ENCODE results near the gene LARP1.
A peak's percentile ranks its signal among the peaks of the same experiment; 100 is the strongest.

Gene LARP1

DNA sequence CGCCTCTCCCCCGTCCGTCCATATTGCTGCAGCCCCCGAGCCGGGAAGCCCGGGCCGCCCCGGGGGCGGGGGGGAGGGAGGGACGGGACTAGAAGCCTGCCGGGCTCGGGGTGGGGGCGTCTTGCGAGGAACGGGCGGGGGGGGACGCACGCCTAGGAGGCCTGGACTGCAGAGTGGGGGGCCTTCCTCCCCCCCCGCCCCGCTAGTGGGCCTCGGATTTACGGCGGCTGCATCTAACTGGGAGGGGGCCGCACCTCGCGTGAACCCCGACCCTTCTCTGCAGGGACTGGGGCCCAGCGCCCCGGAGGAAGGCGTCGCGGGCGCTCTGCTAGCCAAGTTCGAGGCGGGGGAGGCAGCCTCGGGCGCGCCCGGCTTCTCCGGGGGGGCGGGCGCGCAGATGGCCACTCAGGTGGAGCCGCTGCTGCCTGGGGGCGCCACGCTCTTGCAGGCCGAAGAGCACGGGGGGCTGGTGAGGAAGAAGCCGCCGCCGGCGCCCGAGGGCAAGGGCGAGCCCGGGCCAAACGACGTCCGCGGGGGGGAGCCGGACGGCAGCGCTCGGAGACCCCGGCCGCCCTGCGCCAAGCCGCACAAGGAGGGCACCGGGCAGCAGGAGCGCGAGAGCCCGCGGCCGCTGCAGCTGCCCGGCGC, at the start of gene LARP1:
Gene LARP1 (plus strand): TSS at position 17 of the 648 bp plus-strand sequence. CDS start 381 bp downstream, at position 398.
- H3K4me1 Mint-ChIP-seq, result peaks cover 52% of the 10 kb centered on the region
- peak within 1 kb of the TSS; percentile 94 to 98 for H3K4me3 Mint-ChIP-seq
- H3K27ac Mint-ChIP-seq, result peak within 1 kb of the TSS; percentile 99
- DNase-seq (peak in 1 of 2 donors; percentile 38), ATAC-seq (no peak)
- H3K27me3 Mint-ChIP-seq, result no peaks in the 10 kb centered on the region
- no peaks in the 10 kb centered on the region for H3K9me3 Mint-ChIP-seq

DNA sequence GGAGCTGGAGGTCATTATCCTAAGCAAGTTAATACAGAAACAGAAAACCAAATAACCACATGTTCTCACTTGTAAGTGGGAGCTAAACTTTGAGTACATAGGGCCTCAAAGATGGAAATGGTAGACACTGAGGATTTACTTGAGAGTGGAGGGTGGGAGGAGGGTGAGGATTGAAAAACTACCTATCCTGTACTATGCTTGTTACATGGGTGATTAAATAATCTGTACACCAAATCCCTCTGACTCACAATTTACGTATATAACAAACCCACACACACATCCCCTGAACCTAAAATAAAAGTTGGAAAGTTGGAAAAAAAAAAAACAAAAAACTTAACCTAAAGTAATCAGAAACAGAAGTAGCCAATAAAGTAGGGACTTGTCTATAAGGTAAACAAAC, 48.8 kb upstream of the LARP1 start:
- ATAC-seq (no peak), DNase-seq (no peak)
- no peaks in the 10 kb centered on the region for H3K4me1 Mint-ChIP-seq
- H3K9me3 Mint-ChIP-seq, result no peaks in the 10 kb centered on the region
- no peaks in the 10 kb centered on the region for H3K27me3 Mint-ChIP-seq
- H3K27ac Mint-ChIP-seq, result no peak overlapping the region
- no peak overlapping the region for H3K4me3 Mint-ChIP-seq

DNA sequence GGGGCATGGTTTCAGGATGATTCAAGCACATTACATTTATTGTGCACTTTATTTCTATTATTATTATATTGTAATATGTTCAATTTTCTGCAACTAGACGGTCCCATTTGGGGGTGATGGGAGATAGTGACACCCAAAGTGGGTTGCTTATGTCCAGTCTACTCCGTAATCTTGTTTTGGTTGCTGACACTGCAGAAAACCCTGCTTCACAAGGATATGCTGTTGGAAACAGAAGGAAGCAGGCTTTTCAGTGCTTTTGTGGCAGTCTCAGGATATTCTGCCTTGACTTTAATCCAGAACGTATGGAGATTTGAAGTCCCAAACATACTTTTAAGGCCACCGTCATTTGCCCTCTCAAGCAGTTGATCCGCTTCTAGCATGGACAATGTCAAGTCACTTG, 47.5 kb upstream of the LARP1 start:
- no peaks in the 10 kb centered on the region for H3K4me1 Mint-ChIP-seq
- H3K27me3 Mint-ChIP-seq, result no peaks in the 10 kb centered on the region
- H3K27ac Mint-ChIP-seq, result no peak overlapping the region

DNA sequence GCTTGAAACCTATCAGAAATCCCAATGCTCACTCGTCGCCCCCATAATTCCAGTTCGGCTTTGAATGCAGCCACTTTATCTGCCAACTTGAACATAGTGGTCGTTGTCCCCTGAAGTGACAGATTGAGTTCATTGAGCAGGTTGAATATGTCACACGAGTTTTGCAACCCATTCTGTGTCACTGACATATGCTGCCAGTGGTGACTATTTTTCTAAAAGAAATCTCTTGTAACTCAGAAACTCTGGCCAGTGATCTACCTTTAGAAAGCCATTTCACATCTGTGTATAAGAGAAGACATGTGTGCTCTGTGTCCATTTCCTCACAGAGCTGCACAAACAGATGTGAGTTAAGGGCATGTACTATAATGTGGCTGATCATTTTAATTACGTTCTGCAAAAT, 47.0 kb upstream of the LARP1 start:
- no peaks in the 10 kb centered on the region for H3K9me3 Mint-ChIP-seq
- H3K4me1 Mint-ChIP-seq, result no peaks in the 10 kb centered on the region
- no peak overlapping the region for H3K4me3 Mint-ChIP-seq
- H3K27ac Mint-ChIP-seq, result no peak overlapping the region
- no peak for DNase-seq
- no peak for ATAC-seq
- no peaks in the 10 kb centered on the region for H3K27me3 Mint-ChIP-seq

More for the DNA sequence above, 47.5 kb upstream of the LARP1 start:
- no peak for ATAC-seq
- Mint-ChIP-seq H3K9me3 (no peaks in the 10 kb centered on the region), H3K4me3 (no peak overlapping the region)
- no peak for DNase-seq

DNA sequence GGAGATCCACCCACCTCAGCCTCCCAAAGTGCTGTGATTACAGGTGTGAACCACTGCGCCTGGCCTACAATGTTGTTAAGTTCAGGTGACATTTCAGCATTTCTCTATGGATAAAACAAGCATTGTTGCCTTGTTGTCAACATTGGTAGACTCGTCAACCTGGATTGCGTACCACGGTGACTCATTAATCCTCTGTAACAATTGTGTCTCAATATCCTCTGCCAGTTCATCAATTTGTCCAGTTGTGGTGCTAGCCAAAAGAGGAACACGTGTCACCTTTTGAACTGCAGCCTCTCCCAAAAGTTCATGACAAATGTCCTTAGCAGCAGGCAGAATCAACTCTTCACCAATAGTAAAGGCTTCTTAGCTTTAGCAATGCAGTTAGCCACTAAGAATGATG, 46.3 kb upstream of the LARP1 start:
- no peaks in the 10 kb centered on the region for H3K4me1 Mint-ChIP-seq
- H3K4me3 Mint-ChIP-seq, result no peak overlapping the region
- no peak for ATAC-seq
- DNase-seq, result no peak
- H3K9me3 Mint-ChIP-seq, result no peaks in the 10 kb centered on the region
- no peak overlapping the region for H3K27ac Mint-ChIP-seq
- no peaks in the 10 kb centered on the region for H3K27me3 Mint-ChIP-seq

DNA sequence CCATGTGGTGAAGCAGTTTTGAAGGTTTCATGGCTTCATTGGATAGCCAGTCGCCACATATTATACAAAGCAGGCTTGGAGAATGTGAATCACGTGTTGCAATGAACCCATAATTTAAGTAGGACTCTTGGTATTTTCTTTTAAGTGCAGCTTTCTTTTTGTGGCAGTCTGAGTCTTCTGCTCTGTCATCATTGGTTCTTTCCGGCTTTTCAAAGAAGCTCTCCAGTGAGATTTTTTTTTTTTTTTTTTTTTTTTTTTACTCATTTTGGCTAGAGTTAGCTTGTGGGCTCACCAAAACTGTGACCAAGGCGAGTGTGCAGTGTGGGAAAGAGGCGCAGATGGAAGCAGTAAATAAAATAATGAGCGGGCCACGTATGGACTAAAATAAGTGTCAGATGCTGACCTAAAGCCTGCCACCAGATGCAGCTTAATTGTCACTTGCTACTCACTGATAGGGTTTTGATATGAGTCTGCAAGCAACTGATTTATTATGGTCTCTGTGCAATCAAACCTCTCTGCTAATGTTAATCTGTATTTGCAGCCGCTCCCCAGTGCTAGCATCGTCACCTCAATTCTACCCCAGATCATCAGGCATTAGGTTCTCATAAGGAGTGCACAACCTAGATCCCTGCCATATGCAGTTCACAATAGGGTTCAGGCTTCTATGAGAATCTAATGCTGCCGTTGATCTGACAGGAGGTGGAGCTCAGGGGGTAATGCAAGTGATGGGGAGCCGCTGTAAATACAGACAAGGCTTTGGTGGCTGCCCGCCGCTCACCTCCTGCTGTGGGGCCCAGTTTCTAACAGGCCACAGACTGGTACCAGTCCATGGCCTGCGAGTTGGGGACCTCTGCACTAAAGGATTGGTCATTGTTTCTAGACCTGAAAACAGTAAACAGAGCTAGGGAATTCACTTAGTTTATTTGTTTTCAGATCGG, 45.5 kb upstream of the LARP1 start:
- H3K27ac Mint-ChIP-seq, result no peak overlapping the region
- H3K27me3 Mint-ChIP-seq, result no peaks in the 10 kb centered on the region
- H3K9me3 Mint-ChIP-seq, result no peaks in the 10 kb centered on the region
- DNase-seq, result no peak
- no peak overlapping the region for H3K4me3 Mint-ChIP-seq
- ATAC-seq, result no peak
- H3K4me1 Mint-ChIP-seq, result peaks cover 5% of the 10 kb centered on the region

DNA sequence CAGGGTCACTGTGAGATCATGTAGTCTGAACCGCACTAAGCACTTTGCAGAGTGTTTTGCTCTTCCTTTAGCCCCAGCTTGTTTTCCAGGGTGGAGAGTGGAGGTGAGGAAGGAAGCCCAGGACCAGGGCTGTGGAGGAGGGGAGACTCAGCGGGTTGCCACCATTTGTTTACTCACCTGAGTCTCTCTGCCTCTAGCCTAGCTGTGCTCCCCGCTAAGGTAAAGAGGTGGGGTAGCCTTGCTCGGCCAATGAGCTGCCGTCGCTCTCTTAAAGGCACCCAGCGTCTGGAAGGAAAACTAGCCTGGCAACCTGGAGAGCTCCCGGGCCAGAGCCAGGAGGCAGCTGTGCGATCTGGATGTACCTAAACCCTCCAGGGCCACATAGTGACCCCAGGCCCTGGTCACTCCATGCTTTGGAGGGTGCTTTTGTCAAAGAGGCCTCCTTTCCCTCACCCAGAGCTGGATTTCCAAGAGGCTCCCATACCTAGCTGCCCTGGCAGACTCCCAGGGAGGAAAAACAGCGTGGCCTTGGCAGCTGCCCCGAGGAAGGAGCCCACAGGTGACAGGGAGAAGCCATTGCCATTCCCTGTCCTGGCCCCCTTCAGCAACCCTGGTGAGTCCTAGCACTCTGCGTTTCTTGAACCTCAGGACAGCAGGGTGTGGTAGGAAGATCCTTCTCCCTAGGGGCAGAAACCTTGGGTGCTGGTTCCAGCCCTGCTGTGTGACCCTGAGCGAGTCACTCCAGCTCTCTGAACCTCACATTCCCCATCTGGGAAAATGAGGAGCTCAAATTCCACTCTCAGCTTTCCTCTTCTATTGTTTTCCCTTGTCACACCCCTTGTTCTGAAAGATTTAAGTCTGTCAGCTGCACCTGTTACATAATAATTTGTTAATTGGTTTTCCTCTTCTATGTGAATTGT, 42.4 kb upstream of the LARP1 start:
- no peaks in the 10 kb centered on the region for H3K9me3 Mint-ChIP-seq
- no peak for DNase-seq
- H3K27me3 Mint-ChIP-seq, result no peaks in the 10 kb centered on the region
- no peak overlapping the region for H3K4me3 Mint-ChIP-seq
- H3K27ac Mint-ChIP-seq, result peak overlapping the region in 1 of 2 donors; percentile 27
- no peak for ATAC-seq
- peaks cover 9% of the 10 kb centered on the region for H3K4me1 Mint-ChIP-seq

DNA sequence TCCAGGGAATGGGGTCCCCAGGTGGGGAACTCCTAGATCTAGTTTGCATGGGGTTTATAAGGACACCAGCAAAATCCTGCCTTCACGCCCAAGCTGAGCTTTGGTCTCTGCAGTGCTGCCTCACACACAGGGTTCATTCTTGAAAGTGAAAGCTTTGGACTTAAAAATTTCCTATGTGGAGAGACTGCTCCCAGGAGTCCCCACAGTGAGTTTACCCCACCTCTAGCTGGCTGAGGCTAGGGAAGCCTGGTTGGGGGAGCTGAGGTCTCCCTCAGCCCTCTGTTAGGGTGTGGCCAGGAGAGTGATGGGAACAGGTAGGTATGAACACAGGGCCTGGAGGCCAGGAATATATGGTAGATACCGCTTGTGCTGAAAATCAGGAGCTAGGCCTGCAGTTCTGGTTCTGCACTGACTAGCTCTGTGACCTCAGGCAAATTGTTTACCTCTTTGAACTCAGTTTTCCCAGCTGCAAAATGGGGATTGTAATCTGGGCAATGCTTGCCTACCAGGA, 41.5 kb upstream of the LARP1 start:
- ATAC-seq (no peak), DNase-seq (no peak)
- H3K4me3 Mint-ChIP-seq, result no peak overlapping the region
- H3K9me3 Mint-ChIP-seq, result no peaks in the 10 kb centered on the region
- no peak overlapping the region for H3K27ac Mint-ChIP-seq
- no peaks in the 10 kb centered on the region for H3K27me3 Mint-ChIP-seq
- peaks cover 9% of the 10 kb centered on the region for H3K4me1 Mint-ChIP-seq

DNA sequence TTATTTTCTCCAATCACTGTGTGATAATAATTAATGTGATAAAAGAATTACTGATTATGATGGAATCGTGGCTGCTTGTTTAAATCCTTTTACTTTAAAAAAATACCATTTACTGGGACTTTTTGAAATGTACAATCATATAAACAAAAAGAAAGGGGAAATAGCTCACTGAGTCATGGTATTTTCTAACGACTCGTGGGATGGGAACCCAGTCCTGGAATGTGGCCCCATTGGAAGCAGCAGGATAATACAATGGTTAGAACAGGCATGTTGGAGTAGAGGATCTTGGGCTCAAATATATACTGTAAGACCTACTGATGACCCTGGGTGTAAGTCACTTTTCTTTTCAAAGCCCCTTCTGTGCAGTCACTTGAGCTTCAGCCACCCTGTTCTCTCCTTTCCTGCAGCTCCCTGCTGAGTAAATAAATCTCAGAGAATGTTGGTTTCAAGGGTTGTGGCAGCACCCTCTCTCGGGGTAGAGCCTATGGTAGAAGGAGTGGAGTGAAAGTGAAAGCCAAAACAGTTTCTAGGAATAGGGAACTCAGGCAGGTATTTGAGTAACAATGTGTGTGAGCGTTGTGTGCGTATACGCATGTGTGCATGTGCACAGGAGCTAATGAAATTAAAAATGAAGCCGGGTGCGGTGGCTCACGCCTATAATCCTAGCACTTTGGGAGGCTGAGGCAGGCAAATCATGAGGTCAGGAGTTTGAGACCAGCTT, 40.8 kb upstream of the LARP1 start:
- no peaks in the 10 kb centered on the region for H3K27me3 Mint-ChIP-seq
- ATAC-seq (peak; percentile 69), DNase-seq (peak in 1 of 2 donors; percentile 7)
- H3K27ac Mint-ChIP-seq, result no peak overlapping the region
- no peaks in the 10 kb centered on the region for H3K9me3 Mint-ChIP-seq
- peak overlapping the region; percentile 6 to 19 for H3K4me3 Mint-ChIP-seq
- peaks cover 9% of the 10 kb centered on the region for H3K4me1 Mint-ChIP-seq

DNA sequence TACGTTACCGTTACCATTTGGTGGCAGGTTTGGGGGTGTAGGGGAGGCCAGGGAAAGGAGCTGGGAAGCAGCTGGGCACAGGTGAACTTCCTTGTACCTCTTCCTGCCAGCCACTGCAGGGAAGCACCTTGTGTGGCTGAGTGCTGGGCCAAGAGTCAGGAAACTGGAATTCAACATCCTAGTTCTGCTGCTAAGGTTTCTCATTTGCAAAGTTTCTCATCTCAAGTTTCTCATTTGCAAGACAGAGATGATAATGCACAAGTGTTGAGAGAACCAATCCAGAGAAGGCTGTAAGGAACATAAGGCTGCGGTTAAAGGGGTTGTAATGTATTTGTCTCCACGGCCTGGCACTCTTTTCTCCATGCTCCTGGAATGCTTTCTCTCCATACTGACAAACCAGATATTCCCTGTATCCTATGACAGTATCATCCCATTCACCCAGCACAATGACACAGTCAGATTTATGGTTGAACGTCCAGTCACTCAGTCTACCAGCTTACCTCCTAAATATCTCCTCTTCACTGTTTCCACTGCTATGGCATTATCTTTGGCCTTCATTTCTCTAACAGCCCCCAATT, 33.6 kb upstream of the LARP1 start:
- no peak for ATAC-seq
- H3K27me3 Mint-ChIP-seq, result no peaks in the 10 kb centered on the region

DNA sequence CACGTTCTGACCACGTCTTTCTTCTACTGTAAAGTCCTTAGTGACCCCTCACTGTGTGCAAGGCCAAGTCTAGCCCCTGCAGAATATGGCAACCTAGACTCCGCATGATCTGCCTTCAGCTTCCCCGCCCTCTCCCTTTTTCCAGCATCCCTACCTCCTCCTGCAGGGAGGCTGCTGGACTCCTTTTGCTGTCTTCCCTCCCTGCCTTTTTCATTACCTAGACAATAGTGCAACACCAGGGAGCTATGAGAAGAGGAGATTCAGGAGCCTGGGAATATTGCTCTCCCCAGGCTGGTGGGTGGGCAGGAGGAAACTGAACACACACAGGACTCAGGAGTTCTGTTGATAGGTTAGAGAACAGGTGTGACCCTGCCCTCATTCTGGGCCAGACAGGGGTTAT, 33.1 kb upstream of the LARP1 start:
- Mint-ChIP-seq H3K9me3 (no peaks in the 10 kb centered on the region), H3K27ac (no peak overlapping the region), H3K27me3 (no peaks in the 10 kb centered on the region), H3K4me1 (no peaks in the 10 kb centered on the region), H3K4me3 (no peak overlapping the region)
- ATAC-seq (no peak), DNase-seq (no peak)

More for the DNA sequence above, 33.6 kb upstream of the LARP1 start:
- Mint-ChIP-seq H3K9me3 (no peaks in the 10 kb centered on the region), H3K4me3 (no peak overlapping the region), H3K27ac (no peak overlapping the region), H3K4me1 (no peaks in the 10 kb centered on the region)
- no peak for DNase-seq

DNA sequence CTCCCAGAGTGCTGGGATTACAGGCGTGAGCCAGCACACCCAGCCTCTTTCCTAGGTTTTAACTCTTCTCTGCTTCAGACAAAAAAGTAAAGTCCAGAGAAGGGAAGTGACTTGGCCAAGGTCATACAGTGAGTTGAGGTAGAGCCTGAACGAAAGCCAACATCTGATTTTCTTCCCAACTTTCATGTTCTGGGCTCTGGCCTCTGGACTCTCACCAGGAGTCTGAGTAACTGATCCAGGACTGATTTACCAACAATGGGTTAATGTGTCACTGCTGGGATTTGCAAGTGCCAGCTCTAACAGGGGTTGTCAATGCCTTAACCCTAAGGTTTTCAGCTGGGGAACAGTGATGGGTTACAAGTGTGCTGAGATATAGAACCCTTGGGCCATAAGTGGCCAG, 32.2 kb upstream of the LARP1 start:
- Mint-ChIP-seq H3K9me3 (no peaks in the 10 kb centered on the region), H3K27ac (no peak overlapping the region), H3K27me3 (no peaks in the 10 kb centered on the region), H3K4me1 (no peaks in the 10 kb centered on the region), H3K4me3 (no peak overlapping the region)
- no peak for DNase-seq
- no peak for ATAC-seq

DNA sequence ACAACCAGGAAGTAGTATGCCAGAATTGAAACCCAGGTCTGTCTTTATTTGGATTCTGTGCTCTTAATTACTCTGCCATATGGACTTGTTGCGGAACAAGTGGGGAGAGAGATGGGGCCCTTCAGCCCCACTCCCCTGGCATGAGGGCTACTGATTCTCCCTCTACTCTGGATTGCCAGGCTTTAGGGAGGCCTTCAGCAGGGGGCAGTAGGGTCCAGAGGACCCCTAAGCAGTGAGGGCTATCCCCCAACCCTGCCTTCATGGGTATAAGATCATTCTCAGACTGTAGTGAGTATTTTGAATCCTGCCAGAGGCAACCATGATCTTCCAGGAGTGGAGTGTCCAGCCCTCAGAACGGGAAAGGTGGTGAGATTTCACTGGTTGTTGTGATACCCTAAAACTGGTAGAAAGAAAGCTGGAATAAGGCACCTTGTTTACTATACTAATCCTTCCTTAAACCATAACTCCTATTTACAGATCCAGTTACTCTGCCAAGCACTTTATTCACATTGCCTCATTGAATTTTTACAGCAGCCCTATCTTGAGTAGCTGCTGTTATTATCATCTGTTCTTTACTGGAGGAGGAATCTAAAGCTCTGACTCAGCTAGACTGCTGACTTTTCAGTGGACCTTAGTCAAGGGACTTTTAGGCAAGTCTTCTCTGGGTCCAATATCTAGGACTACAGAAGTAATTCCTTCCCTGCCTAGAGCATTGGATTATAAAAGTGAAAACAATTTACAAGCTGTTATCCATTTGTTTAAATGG, 31.3 kb upstream of the LARP1 start:
- H3K4me1 Mint-ChIP-seq, result no peaks in the 10 kb centered on the region
- no peak overlapping the region for H3K4me3 Mint-ChIP-seq
- H3K27me3 Mint-ChIP-seq, result no peaks in the 10 kb centered on the region
- ATAC-seq, result no peak
- H3K27ac Mint-ChIP-seq, result no peak overlapping the region
- H3K9me3 Mint-ChIP-seq, result peaks cover 0 to 6% of the 10 kb centered on the region in 2 donors
- DNase-seq, result no peak

DNA sequence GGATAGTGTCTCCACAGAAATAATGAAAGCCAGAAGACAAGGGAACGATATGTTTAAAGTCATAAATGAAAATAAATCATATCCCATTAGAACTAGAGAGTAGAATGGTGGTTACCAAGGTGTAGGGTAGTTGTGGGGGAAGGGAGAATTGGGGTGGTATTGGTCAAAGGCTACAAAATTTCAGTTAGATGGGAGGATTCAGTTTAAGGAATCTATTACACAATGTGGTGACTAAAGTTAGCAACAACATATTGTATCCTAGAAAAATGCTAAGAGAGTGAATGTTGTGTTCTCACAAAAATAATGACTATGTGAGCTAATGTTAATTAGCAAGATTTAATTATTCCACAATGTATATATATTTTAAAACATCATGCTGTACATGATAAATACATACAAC, 27.8 kb upstream of the LARP1 start:
- H3K27me3 Mint-ChIP-seq, result no peaks in the 10 kb centered on the region
- ATAC-seq (no peak), DNase-seq (no peak)
- no peaks in the 10 kb centered on the region for H3K4me1 Mint-ChIP-seq
- H3K9me3 Mint-ChIP-seq, result peaks cover 0 to 16% of the 10 kb centered on the region in 2 donors
- no peak overlapping the region for H3K4me3 Mint-ChIP-seq
- no peak overlapping the region for H3K27ac Mint-ChIP-seq
